WI38 (cell line): ENCODE measurements around the gene ALDH1B1.

ENCODE experiments used
- H3K4me3 ChIP-seq: 2 replicates; pipeline ENCODE4 v1.5.1; 2011; ENCODE audit warnings: low read depth, mild to moderate bottlenecking, control low read depth, low read length
- CTCF ChIP-seq: IDR thresholded peaks from 2 replicates; pipeline ENCODE4 v1.5.1; 2012; ENCODE audit warnings: low read depth, mild to moderate bottlenecking, control low read depth, low read length

The ALDH1B1 gene

GRCh38 chr9:38347271-38347671, 45.2 kb upstream of the ALDH1B1 start:
- H3K4me3 ChIP-seq = no peak overlapping the region
- TF ChIP-seq CTCF = no peak

- no peak overlapping the region for H3K4me3 ChIP-seq
Measured at GRCh38 chr9:38347946-38348345, 44.6 kb upstream of the ALDH1B1 start.

GRCh38 chr9:38350529-38350928, 42.0 kb upstream of the ALDH1B1 start:
- no peak overlapping the region for H3K4me3 ChIP-seq
- no peak for TF ChIP-seq CTCF

More at GRCh38 chr9:38347946-38348345, 44.6 kb upstream of the ALDH1B1 start:
- no peak for TF ChIP-seq CTCF

- TF ChIP-seq CTCF = no peak
- H3K4me3 ChIP-seq = no peak overlapping the region
Measured at GRCh38 chr9:38352530-38353328, 39.8 kb upstream of the ALDH1B1 start.

- no peak for TF ChIP-seq CTCF
Measured at GRCh38 chr9:38355115-38355514, 37.4 kb upstream of the ALDH1B1 start.

GRCh38 chr9:38355517-38356120, 36.9 kb upstream of the ALDH1B1 start:
- TF ChIP-seq CTCF = no peak
- no peak overlapping the region for H3K4me3 ChIP-seq

More at GRCh38 chr9:38355115-38355514, 37.4 kb upstream of the ALDH1B1 start:
- no peak overlapping the region for H3K4me3 ChIP-seq

GRCh38 chr9:38356851-38357250, 35.7 kb upstream of the ALDH1B1 start:
- TF ChIP-seq CTCF = no peak
- H3K4me3 ChIP-seq = no peak overlapping the region
